ENCODE data around the gene CXADR.

- no peak for TF ChIP-seq CTCF (IDR thresholded peaks at IDR 0.05; ENCODE audit: low read depth, low read length, poor library complexity, severe bottlenecking)
- TF ChIP-seq EZH2phosphoT487 (IDR thresholded peaks at IDR 0.05; ENCODE audit: borderline replicate concordance, low read length): no peak
Observed at GRCh38 chr21:17467829-17468228, 45.0 kb upstream of the CXADR start.

Data from DOHH2 (cell line).